ENCODE measurements around the gene PDE3B.
"Not testable (repeated sequence)": the region's sequence is repeated elsewhere in the genome, so short reads cannot be mapped to it uniquely, and the experiment has no call there.

PDE3B gene

DNA sequence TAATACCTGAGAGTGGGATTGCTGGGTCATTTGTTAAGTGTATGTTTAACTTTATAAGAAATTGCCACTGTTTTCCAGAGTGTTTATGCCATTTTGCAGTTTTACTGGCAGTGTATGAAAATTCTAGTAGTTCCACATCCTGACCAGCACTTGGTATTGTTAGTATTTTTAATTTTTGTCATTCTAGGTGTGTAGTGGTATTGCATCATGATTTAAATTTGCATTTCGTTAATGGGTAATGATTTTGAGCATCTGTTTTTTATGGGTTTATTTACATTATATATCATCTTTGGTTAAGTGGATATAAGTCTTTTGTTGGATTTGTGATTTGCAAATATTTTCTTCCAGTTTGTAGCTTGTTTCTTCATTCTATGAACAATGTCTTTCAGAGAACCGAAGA is 34.7 kb downstream of the PDE3B start:
- DNase-seq: no peak

DNA sequence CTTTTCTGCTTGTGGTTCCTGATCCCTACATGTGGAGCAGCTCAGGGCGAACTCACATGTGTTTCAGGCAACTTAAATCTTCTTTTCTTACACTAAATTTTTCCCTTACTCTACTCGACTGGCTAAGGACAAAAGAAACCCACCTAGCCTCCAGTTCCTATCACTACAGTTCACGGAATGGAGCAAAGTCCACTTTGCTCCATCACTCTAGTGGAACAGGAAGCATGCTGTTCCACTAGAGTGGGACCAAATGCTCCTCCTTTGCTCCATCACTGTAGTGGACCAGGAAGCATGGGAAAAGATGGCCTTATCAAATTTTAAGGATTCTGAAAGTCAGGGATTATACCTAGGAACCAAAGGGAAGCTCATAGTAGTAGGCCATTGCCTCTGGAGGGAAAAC is 36.1 kb downstream of the PDE3B start:
- no peak for DNase-seq

DNA sequence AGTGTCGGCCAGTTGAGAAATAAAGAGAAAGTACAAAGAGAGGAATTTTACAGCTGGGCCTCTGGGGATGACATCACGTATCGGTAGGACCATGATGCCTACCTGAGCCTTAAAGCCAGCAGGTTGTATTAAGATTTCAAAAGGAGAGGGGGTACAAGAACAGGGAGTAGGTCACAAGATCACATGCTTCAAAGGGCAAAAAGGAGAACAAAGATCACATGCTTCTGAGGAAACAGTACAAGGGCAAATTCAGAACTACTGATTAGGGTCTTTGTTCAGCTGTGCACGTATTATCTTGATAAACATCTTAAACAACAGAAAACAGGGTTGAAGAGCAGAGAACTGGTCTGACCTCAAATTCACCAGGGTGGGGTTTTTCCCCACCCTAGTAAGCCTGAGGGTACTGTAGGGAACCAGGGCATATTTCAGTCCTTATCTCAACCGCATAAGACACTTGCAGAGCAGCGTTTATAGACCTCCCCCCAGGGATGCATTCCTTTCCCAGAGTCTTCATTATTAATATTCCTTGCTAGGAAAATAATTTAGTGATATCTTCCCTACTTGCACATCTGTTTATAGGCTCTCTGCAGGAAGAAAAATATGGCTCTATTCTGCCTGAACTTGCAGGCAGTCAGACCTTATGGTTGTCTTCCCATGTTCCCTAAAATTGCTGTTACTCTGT is 40.8 kb downstream of the PDE3B start:
- DNase-seq: not testable (repeated sequence)

DNA sequence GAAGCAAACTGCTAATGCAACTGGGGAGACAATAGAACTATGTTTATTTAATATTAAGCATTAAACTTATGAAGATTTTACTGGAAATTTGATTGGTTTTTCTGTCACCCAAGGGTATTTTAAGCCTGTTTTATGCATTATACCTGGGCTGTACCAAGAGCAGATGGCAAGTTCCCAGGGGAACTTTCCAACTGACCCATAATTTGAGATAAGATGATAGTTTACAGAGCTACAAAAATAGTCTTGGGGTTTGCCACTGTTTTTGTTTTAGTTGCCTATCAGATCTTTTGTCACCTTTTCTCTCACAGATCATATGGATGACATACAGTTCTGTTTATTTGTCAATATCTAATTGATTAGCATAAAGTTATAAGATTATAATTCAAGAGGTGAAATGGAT is 43.9 kb downstream of the PDE3B start:
- no peak for DNase-seq

DNA sequence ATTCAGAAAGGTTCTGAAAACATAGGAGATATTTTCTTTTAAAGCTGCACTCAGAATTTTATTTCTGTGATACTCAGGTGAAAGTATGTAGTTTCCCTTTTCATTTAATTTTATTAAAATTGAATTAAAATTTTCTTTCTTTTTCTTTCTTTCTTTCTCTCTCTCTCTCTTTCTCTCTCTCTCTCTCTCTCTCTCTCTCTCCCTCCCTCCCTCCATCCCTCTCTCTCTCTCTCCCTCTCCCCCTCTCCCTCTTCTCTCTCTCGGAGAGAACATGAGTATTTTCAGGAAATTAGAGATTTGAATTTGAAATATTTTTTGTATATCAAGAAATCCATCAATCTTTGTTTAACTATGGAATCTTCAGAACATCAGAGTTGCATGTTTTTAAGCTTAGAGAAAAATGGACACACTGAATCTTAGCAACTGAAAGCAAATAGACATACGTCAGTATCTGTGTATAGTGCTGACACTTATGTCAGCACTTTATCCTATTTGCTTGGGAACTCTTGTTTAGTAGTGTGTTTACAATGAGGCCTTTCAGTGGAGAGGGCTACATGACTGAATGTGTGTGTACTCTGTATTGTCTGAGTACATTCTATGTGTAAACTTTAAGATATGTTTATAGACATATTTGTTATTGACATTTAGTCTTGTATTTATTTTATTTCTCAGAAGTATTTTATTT is 44.5 kb downstream of the PDE3B start:
- DNase-seq: no peak

DNA sequence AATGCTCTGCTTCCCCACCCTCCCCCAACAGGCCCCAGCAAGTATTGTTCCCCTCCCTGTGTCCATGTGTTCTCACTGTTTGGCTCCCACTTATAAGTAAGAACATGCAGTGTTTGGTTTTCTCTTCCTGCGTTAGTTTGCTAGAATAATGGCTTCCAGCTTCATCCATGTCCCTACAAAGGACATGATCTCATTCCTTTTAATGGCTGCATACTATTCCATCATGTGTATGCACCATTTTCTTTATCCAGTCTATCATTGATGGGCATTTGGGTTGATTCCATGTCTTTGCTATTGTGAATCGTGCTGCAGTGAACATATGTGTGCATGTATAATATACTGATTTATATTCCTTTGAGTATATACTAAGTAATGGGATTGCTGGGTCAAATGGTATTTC is 52.1 kb downstream of the PDE3B start:
- DNase-seq: not testable (repeated sequence)

DNA sequence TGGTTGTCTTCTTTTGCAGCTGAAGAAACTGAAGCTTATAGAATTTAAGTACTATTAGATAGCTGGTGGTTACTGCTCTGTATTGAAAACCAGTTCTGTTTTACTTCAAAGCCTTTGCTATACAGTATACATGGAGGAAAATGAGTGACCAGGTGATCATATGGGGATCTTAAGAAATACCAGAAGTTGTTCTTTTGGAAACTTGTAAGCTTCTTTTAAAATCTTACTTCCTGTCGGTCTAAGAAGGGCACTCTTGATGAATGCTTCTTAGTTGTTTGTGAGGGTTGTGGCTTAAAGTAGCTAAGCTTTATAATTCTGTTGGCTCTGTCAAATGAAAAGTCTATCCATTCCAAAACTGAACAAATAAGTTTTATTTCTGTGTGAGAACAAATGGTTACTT is 55.2 kb downstream of the PDE3B start:
- DNase-seq: no peak

DNA sequence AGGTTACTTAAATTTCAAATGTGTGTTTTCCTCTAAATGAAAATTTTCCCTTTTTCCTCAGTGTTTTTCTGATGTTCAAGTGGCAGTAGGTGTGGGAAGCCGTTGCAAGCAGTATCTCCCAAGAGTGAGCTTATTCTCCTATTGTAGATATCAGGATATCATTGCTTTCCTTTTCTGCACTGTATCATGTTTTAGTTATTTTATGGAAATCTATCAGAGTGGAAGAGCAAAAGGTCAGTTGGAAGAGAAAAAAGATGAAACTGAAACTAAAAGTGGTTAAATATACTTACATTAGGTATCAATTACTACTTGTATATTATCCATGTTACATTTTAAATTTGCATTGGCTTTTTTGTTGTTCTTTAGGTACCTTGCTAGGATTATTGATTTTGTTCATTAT is 57.0 kb downstream of the PDE3B start:
- no peak for DNase-seq

DNA sequence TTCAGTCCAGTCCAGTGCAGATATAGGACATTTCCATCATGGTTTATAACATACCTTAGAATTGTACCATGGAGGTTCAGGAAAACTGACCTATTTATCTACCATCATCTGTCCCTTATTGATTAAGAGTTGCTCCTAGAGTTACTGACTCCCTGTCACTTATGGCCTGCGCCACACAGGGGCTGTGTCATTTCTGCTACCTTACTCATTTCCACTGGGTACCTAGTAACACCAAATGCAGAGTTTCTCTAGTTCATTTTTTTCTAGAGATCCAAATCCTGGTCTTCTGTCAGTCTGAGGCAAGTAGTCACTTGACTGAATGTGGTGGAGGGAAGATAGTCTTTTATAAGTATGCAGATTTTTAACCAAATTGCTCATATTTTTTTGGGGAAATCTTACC is 59.2 kb downstream of the PDE3B start:
- no peak for DNase-seq

DNA sequence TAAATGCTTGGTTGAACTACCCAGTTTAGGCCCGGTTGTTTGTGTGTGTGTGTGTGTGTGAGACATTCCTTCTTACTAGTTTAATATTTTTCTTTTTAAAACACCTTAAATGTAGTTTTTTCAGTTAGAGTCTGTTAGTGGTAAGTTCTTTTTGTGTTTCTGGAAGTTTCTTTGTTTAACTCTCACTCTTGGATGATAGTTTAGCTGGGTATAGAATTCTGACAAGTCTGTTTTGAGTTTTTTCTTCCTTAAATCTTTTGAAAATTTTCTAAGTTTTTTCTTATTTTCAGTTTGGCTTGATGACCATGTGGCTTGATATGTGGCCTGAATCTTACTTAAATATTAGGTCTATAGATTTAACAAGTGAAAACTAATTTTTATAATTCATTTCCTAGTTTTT is 60.1 kb downstream of the PDE3B start:
- no peak for DNase-seq

DNA sequence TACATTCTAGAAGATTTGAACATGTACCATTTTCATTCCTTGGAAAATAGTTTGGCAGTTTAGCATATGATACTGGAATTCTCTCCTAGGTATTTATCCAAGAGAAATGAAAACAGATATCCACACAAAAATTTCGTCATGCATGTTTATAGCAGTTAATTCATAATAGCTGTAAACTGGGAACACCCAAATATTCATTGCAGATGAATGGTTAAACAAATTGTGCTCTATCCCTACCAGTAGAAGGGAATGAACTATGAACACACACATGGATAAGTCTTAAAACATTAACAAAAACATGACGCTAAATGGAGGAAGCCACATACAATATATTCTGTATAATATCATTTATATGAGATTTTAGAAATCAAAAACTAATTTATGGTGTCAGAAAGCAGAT is 61.5 kb downstream of the PDE3B start:
- no peak for DNase-seq

DNA sequence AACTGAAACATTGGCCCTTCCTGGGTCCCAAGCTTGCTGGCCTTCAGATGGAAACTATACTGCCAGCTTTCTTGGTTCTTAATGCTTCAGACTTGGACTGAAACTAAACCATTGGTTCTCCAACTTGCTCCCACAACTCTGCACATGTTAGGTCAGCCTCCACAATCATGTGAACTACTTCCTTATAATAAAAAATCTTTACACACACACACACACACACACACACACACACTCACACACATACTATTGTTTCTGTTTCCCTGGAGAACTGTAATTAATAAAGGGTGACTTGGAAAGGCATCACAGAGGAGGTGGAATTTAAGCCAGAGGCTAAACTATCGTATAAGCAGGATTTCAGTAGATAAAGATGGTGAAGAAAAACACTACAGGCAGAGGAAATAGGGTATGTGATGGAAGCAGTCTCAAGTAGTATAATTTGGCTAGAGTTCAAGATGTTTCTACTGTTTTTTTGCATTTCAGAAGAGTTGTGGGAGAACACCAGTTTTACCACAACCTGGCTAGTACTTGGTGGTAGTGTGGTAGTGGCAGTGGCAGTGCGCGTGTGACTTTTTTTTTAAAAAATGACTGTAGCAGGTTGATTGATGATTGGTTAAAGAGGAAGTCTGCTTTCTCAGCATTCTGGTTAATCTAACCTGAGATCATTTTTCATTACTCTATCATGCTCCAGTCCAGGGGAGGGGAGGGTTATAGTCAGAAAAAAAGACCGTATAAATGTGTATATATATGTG is 70.1 kb downstream of the PDE3B start:
- DNase-seq: peak; percentile 47

DNA sequence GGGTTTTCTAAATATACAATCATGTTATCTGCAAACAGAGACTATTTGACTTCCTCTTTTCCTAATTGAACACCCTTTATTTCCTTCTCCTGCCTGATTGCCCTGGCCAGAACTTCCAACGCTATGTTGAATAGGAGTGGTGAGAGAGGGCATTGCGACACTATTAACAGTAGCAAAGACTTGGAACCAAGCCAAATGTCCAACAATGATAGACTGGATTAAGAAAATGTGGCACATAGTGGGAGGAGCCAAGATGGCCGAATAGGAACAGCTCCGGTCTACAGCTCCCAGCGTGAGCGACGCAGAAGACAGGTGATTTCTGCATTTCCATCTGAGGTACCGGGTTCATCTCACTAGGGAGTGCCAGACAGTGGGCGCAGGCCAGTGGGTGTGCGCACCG is 72.1 kb downstream of the PDE3B start:
- not testable (repeated sequence) for DNase-seq

DNA sequence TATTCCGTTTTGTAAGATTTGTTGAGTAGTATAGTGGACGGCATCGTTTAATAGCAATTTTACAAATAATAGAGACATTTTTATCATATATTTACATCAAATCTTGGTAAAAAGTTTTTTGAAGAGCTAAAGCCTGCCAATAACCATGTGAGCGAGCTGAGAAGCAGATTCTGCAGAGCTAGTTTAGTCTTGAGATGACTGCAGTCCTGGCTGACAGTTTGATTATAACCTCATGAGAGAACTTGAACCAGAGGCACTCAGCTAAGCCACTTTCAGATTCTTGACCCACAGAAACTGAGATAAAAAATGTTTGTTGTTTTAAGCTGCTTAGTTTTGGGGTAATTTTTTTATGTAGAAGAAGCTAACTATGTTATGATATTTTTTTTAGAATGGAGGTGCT is 78.9 kb downstream of the PDE3B start:
- DNase-seq: no peak

DNA sequence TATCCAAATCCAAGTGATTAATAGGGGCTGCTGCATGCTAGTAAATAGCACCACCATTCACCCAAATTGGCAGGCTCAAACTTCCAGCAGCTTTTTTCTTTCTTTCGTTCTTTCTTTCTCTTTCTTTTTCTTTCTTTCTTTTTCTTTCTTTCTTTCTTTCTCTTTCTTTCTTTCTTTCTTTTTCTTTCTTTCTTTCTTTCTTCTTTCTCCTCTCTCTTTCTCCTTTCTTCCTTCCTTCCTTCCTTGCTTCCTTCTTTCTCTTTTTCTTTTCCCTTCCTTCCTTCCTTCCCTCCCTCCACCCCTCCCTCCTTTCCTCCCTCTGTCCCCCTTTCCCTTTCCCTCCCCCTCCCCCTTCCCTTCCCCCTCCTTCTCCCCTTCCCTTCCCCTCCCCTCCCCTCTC is 81.5 kb downstream of the PDE3B start:
- no peak for DNase-seq

DNA sequence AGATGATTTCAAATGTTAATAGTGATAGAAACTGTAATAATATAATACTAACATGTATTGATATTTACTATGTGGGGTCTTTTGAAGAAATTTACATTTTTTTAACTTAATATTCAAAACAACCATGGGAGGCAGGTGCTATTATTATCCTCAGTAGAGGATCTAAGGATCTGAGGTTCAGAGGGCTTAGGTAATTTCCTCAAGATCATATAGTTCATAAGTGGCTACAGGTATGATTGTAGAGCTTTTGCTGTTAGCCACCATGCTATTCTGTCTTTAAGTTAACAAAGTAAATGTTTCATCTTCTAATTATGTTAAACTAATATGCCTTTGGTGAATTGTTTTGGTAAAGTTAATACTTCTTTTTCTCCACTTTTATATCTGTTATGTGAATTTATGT is 83.6 kb downstream of the PDE3B start:
- DNase-seq: no peak

DNA sequence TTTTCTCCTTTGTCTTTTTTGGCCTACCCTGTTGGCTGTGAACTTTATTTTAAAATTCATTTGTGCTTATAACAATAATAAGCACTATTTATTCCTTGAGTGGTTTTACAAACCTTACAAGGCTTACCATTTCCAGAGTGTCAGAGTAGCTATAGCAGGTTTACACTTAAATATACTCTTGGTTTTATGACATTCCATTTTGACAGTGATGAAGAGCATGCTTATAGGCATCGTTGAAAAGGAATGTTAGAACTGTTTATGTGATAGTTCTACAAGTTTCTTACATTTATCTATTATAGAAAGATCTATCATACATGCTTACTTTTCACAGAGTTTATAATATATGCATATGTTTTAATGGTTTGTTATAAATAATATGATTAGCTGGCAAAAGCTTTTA is 84.1 kb downstream of the PDE3B start:
- DNase-seq: no peak

DNA sequence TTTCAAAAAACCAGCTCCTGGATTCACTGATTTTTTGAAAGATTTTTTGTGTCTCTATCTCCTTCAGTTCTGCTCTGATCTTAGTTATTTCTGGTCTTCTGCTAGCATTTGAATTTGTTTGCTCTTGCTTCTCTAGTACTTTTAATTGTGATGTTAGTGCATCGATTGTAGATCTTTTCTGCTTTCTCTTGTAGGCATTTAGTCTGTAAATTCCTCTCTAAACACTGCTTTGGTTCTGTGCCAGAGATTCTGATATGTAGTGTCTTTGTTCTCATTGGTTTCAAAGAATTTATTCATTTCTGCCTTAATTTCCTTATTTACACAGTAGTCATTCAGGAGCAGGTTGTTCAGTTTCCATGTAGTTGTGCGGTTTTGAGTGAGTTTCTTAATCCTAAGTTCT is 96.9 kb downstream of the PDE3B start:
- DNase-seq: not testable (repeated sequence)

DNA sequence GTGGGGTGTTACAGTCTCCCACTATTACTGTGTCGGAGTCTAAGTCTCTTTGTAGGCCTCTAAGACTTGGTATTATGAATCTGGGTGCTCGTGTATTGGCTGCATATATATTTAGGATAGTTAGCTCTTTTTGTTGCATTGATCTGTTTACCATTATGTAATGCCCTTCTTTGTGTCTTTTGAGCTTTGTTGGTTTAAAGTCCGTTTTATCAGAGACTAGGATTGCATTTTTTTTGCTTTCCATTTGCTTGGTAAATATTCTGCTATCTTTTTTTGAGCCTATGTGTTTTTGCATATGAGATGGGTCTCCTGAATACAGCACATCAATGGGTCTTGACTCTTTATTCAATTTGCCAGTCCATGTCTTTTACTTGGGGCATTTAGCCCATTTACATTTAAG is 97.6 kb downstream of the PDE3B start:
- no peak for DNase-seq

DNA sequence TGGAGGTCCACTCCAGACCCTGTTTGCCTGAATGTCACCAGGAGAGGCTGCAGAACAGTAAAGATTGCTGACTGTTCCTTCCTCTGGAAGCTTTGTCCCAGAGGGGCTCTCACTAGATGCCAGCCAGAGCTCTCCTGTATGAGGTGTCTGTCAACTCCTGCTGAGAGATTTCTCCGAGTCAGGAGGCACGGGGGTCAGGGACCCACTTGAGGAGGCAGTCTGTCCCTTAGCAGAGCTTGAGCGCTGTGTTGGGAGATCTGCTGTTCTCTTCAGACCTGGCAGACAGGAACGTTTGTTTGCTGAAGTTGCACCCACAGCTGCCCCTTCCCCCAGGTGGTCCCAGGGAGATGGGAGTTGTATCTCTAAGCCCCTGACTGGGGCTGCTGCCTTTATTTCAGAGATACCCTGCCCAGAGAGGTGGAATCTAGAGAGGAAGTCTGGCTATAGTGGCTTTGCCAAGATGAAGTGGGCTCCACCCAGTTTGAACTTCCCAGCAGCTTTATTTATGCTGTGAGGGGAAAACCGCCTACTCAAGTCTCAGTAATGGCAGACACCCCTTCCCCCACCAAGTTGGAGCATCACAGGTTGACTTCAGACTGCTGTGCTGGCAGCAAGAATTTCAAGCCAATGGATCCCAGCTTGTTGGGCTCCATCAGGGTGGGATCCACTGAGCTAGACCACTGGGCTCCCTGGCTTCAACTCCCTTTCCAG is 99.4 kb downstream of the PDE3B start:
- no peak for DNase-seq

DNA sequence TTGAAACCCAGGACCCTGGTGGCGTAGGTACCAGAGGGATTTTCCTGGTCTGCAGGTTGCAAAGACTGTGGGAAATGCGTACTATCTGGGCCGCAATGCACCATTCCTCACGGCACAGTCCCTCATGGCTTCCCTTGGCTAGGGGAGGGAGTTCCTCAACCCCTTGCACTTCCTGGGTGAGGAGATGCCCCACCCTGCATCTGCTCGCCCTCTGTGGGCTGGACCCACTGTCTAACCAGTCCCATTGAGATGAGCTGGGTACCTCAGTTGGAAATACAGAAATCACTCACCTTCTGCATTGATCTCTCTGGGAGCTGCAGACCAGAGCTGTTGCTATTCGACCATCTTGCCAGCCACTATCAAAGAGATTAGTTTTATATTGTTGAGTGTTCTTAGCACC is 100.1 kb downstream of the PDE3B start:
- not testable (repeated sequence) for DNase-seq

DNA sequence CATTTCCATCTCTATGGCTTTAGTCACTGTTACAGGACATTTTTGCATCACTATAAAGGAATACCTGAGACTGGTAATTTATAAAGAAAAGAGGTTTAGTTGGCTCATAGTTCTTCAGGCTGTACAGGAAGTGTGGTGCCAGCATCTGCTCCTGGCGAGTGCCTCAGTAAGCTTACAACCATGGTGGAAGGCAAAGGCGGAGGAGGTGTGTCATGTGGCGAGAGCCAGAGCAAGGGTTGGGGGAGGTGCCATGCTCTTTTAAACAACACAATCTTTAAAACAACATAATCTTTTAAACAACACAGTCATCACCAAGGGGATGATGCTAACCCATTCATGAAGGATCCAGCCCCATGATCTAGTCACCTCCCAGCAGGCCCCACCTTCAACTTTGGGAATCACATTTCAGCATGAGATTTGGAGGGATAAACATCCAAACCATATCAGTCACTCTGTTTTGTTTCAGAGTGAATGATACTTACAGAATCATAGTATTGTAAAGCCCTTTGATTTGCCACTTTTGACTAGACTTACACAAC is 103.3 kb downstream of the PDE3B start:
- peak; percentile 14 for DNase-seq

DNA sequence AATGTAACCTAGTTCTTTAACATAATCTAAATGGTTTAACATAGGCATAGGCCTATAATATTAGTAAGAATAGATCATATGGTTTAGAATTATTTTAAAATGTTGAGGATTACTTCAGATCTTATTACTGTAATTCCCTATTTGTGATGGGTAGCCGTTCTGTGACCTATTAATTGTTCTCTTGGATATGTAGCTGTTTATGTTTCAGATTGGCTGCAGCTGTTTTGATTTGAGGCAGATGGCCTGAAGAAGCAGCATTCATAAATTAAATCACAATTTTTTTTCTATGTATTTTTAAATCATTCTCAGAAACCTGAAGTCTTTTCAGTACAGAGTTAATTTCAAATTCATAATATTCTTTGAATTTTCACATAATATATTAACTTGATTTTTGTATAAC is 104.5 kb downstream of the PDE3B start:
- no peak for DNase-seq
